Measurements from ENCODE around the gene PARL. TPM values are rescaled to one million over a fixed set of nuclear protein-coding genes. Genes with fewer than 3 reads are reported as not detected.

Gene PARL
- total and polyA plus RNA-seq, 2 of the 8 experiments (the other 6 are each of a cell fraction or from before 2014, with no cell fraction given), result 62.7 to 85.0 TPM

GRCh38 chr3:183883291-183884096, 1.2 kb downstream of the PARL start:
- H3K27me3 ChIP-seq (replicated peaks in 1 of 4; ENCODE audit: control insufficient read depth in 3 of 4, extremely low read depth in 1 of 4, insufficient read depth in 3 of 4, low read length in 3 of 4), result peaks cover 0 to 2% (median 0%) of the 10 kb centered on the region in 4 experiments; a peak in 1 of 7 replicates
- H3K18ac ChIP-seq (ENCODE audit: extremely low read depth, low read length), result no peak overlapping the region
- no peaks in the 10 kb centered on the region for H3K36me3 ChIP-seq (ENCODE audit: control insufficient read depth in 2 of 4, insufficient read depth in 4 of 4, low read length in 3 of 4)
- peak overlapping the region; percentile 71 to 72 for H3K4me2 ChIP-seq (ENCODE audit: insufficient read depth in 1 of 2, low read depth in 2 of 2, low read length in 2 of 2)
- H3K9ac ChIP-seq (replicated peaks in 1 of 4; ENCODE audit: extremely low read depth in 1 of 4, low read depth in 3 of 4, low read length in 3 of 4), result peak overlapping the region in 3 of 4 experiments; percentile 4 to 83 (median 72); a peak in 3 of 7 replicates
- H2AK5ac ChIP-seq (ENCODE audit: low read depth, low read length), result no peak overlapping the region
- DNase-seq (ENCODE audit: low read depth in 1 of 2, low spot score in 2 of 2) (no peak), FAIRE-seq (no peak)
- H3K79me1 ChIP-seq (ENCODE audit: low read depth, low read length), result peaks cover 2% of the 10 kb centered on the region; the same call in 1 of the 2 replicates
- no peak overlapping the region for H4K5ac ChIP-seq (ENCODE audit: insufficient read length, low read depth, low read length)
- no peak overlapping the region for H2BK5ac ChIP-seq (ENCODE audit: low read depth, low read length)
- H3K9me3 ChIP-seq (ENCODE audit: insufficient read depth in 2 of 2, low read depth in 1 of 2, low read length in 1 of 2), result no peaks in the 10 kb centered on the region
- H4K20me1 ChIP-seq (replicated peaks in 1 of 2; ENCODE audit: control insufficient read depth in 1 of 2, insufficient read depth in 2 of 2, low read length in 2 of 2), result peaks cover 0 to 3% of the 10 kb centered on the region in 2 experiments
- POLR2A ChIA-PET (ENCODE audit: partially characterized antibody), result interaction anchor here (1.0 to 2.0 kb wide), 6 partner anchors 8 to 298 kb away, joined by 3 to 10 read pairs (median 4); no protein-coding TSS in a partner anchor
- no peak overlapping the region for H3K23ac ChIP-seq (ENCODE audit: insufficient read length)
- no peak overlapping the region for H3K27ac ChIP-seq (ENCODE audit: low read depth, low read length)
- peak overlapping the region; percentile 74 to 92 (median 88) for H3K4me3 ChIP-seq (ENCODE audit: extremely low read depth in 1 of 4, insufficient read depth in 2 of 4, low read depth in 3 of 4, low read length in 4 of 4)
- H2AFZ ChIP-seq (ENCODE audit: low read length), result no peak overlapping the region
- H3K14ac ChIP-seq (ENCODE audit: insufficient read length), result no peak overlapping the region
- H4K91ac ChIP-seq (replicated peaks; ENCODE audit: insufficient read length, low read length), result no peak overlapping the region
- H3K56ac ChIP-seq (replicated peaks; ENCODE audit: insufficient read length, low read depth, low read length), result no peak overlapping the region
- peaks cover 0 to 2% (median under 1%) of the 10 kb centered on the region in 4 experiments; a peak in 3 of 7 replicates for H3K4me1 ChIP-seq (replicated peaks in 1 of 4; ENCODE audit: control insufficient read depth in 3 of 4, insufficient read depth in 4 of 4, low read length in 3 of 4)
- CTCF ChIA-PET (ENCODE audit: partially characterized antibody), result interaction anchor here (1.0 to 1.7 kb wide), 7 partner anchors 8 to 406 kb away, joined by 3 to 11 read pairs (median 4); partner anchors contain the start of gene MAP6D1
- 82% methylated on average over 16 of the region's 16 CpGs; no CpG with 5 or more reads in 1 of the 2 experiments for WGBS, 2 experiments (ENCODE audit: extremely low coverage in 1 of 2, insufficient coverage in 1 of 2, insufficient read length in 1 of 2, insufficient replicate concordance in 2 of 2, low coverage in 1 of 2, low lambda C conversion rate in 2 of 2, missing lambda C conversion rate in 1 of 2)
- H3K4ac ChIP-seq (replicated peaks; ENCODE audit: insufficient read length, low read depth, low read length), result no peak overlapping the region
- H2BK15ac ChIP-seq (ENCODE audit: low read length), result no peak overlapping the region
- H3K79me2 ChIP-seq (ENCODE audit: control insufficient read depth in 1 of 2, insufficient read depth in 2 of 2, low read length in 2 of 2), result peaks cover 12 to 55% of the 10 kb centered on the region in 2 experiments
- H2BK120ac ChIP-seq (replicated peaks; ENCODE audit: low read depth, low read length), result no peak overlapping the region
- H4K8ac ChIP-seq (ENCODE audit: extremely low read depth, insufficient read depth, low read length), result no peak overlapping the region
- H3K23me2 ChIP-seq (ENCODE audit: low read depth, low read length), result peaks cover 3% of the 10 kb centered on the region; the same call in 1 of the 2 replicates
- no peak overlapping the region for H2BK12ac ChIP-seq (ENCODE audit: low read depth, low read length)
- H2BK20ac ChIP-seq (ENCODE audit: low read length), result no peak overlapping the region
- TF ChIP-seq NRF1 (IDR thresholded peaks at IDR 0.05; ENCODE audit: low read depth, low read length) (no peak), BRCA1 (IDR thresholded peaks at IDR 0.05; ENCODE audit: low read depth, low read length) (no peak), RNF2 (IDR thresholded peaks at IDR 0.05; ENCODE audit: borderline replicate concordance, low read depth, low read length, missing control alignments, poor library complexity, severe bottlenecking) (no peak), ATF2 (IDR thresholded peaks at IDR 0.05; ENCODE audit: low read length) (no peak), SRF (IDR thresholded peaks at IDR 0.05; ENCODE audit: low read depth, low read length) (no peak), CEBPB (IDR thresholded peaks at IDR 0.05; ENCODE audit: low read depth, low read length) (no peak), POLR2A (IDR thresholded peaks at IDR 0.05; ENCODE audit: control extremely low read depth in 1 of 2, low read depth in 2 of 2, low read length in 2 of 2) (no peak), MAFK (IDR thresholded peaks at IDR 0.05; ENCODE audit: low read depth, low read length) (no peak), PHF8 (conservative IDR thresholded peaks at IDR 0.05; ENCODE audit: low read depth, low read length) (no peak), NANOG (IDR thresholded peaks at IDR 0.05; ENCODE audit: insufficient read depth, low read depth, low read length, poor library complexity, severe bottlenecking) (no peak)

Measured in H1 (cell line).